MCF 10A (cell line): Measurements from ENCODE around the gene ATP5MC2. TPM values are rescaled to one million over a fixed set of nuclear protein-coding genes. Genes with fewer than 3 reads are reported as not detected.

Experiments
- BruUV-seq: library from RNA; stranded (reverse); fragments of 400-500 nt; replicated peaks from 2 replicates; lab custom pipeline; 2021; lab: Mats Ljungman, UMichigan
- CTCF ChIA-PET: fragments of 300-600 bp; sonication (Branson Sonifier 250); formaldehyde crosslinking; extraction: SDS; loops from one replicate; lab custom pipeline; 2021; ENCODE audit warnings: antibody characterized with exemption, inconsistent platforms; lab: Yijun Ruan, JAX
- POLR2A ChIA-PET: fragments of 300-600, 350-650 bp; sonication (Branson Sonifier 250); formaldehyde crosslinking; extraction: SDS; loops from one replicate; lab custom pipeline; 2020; ENCODE audit warnings: antibody characterized with exemption, inconsistent platforms; lab: Yijun Ruan, JAX
- DNase-seq: peaks from one replicate; pipeline ENCODE4 v3.0.0-alpha.2; 2018; ENCODE audit not compliant: unreplicated experiment
- H3K27ac Mint-ChIP-seq: one replicate; pipeline ENCODE4 v1.8.0; 2022; ENCODE audit warnings: mild to moderate bottlenecking, low read depth, mixed read lengths; ENCODE audit not compliant: unreplicated experiment
- H3K27me3 Mint-ChIP-seq: one replicate; pipeline ENCODE4 v1.8.0; 2022; ENCODE audit warnings: mixed read lengths; ENCODE audit not compliant: insufficient read depth, unreplicated experiment
- H3K36me3 Mint-ChIP-seq: one replicate; pipeline ENCODE4 v1.8.0; 2022; ENCODE audit warnings: mild to moderate bottlenecking, moderate library complexity, mixed read lengths; ENCODE audit not compliant: insufficient read depth, unreplicated experiment
- H3K4me1 Mint-ChIP-seq: one replicate; pipeline ENCODE4 v1.8.0; 2022; ENCODE audit warnings: mixed read lengths; ENCODE audit not compliant: insufficient read depth, unreplicated experiment
- H3K4me3 Mint-ChIP-seq: one replicate; pipeline ENCODE4 v1.8.0; 2022; ENCODE audit warnings: mild to moderate bottlenecking, moderate library complexity, mixed read lengths; ENCODE audit not compliant: unreplicated experiment
- H3K9me3 Mint-ChIP-seq: one replicate; pipeline ENCODE4 v1.8.0; 2022; ENCODE audit warnings: mixed read lengths; ENCODE audit not compliant: unreplicated experiment
- CTCF ChIP-seq: fragments of 200-600 bp; IDR thresholded peaks from one replicate; pipeline ENCODE4 v1.8.0; 2022; ENCODE audit warnings: antibody characterized with exemption, mild to moderate bottlenecking; ENCODE audit not compliant: unreplicated experiment
- intact Hi-C: fragments of 100-400 bp; cut with micrococcal nuclease; formaldehyde crosslinking; loops from 2 replicates; pipeline ENCODE4 v1.14.1; 2022
- total RNA-seq: library from RNA; stranded (reverse); gene quantifications from 2 replicates; pipeline ENCODE4 v1.2.3, GENCODE V29; 2022

The ATP5MC2 gene
- total RNA-seq, 1 experiment from 2014 or later, result 381 TPM

GRCh38 chr12:53617700-53618099, 58.2 kb downstream of the ATP5MC2 start:
- POLR2A ChIA-PET, result interaction anchor here (0.6 to 1.4 kb wide), 9 partner anchors 9 to 292 kb away, joined by 3 to 6 read pairs (median 3); no protein-coding TSS in a partner anchor
- DNase-seq, result no peak
- intact Hi-C loops, result no loop called here
- Mint-ChIP-seq H3K36me3 (peaks cover 43% of the 10 kb centered on the region), H3K9me3 (no peaks in the 10 kb centered on the region), H3K27me3 (no peaks in the 10 kb centered on the region), H3K27ac (no peak overlapping the region), H3K4me3 (peak overlapping the region; percentile 56), H3K4me1 (peaks cover 17% of the 10 kb centered on the region)
- CTCF ChIA-PET, result interaction anchor here (0.6 to 1.0 kb wide), 3 partner anchors 13 to 128 kb away, joined by 4 to 5 read pairs (median 4); no protein-coding TSS in a partner anchor
- no peak for TF ChIP-seq CTCF
- BruUV-seq, result no TSS peak

GRCh38 chr12:53616950-53617349, 58.9 kb downstream of the ATP5MC2 start:
- Mint-ChIP-seq H3K4me1 (peaks cover 17% of the 10 kb centered on the region), H3K36me3 (peaks cover 43% of the 10 kb centered on the region), H3K27me3 (no peaks in the 10 kb centered on the region), H3K9me3 (no peaks in the 10 kb centered on the region), H3K27ac (no peak overlapping the region), H3K4me3 (no peak overlapping the region)
- no TSS peak for BruUV-seq
- POLR2A ChIA-PET, result interaction anchor here (0.6 to 6.6 kb wide), 6 partner anchors 8 to 1006 kb away, joined by 3 to 132 read pairs (median 5); partner anchors contain the start of genes ATF7 and SPRYD3
- DNase-seq, result no peak
- TF ChIP-seq CTCF, result no peak
- intact Hi-C loops, result no loop called here
- CTCF ChIA-PET, result interaction anchor here (0.6 to 1.2 kb wide), 3 partner anchors 56 to 210 kb away, joined by 3 to 4 read pairs (median 4); partner anchors contain the start of gene ATP5MC2

Other genes with a start within 250 kb of the ATP5MC2 start
- gene PRR13, start 234.3 kb downstream of the ATP5MC2 start, total RNA-seq, result 147 and 173 TPM in 2 replicates
- gene PCBP2, start 224.0 kb downstream of the ATP5MC2 start, total RNA-seq, result 994 and 1,037 TPM in 2 replicates
- 4.6 and 5.9 TPM in 2 replicates for gene MAP3K12, start 176.6 kb downstream of the ATP5MC2 start, total RNA-seq
- 26.4 and 27.8 TPM in 2 replicates for gene TARBP2, start 174.8 kb downstream of the ATP5MC2 start, total RNA-seq
- not detected in 2 replicates for gene NPFF, start 168.6 kb downstream of the ATP5MC2 start, total RNA-seq
- gene ATF7, start 49.7 kb downstream of the ATP5MC2 start, total RNA-seq, result 39.6 and 40.8 TPM in 2 replicates
- gene CALCOCO1, start 51.4 kb upstream of the ATP5MC2 start, total RNA-seq, result 49.4 and 74.6 TPM in 2 replicates
- gene CISTR, start 75.9 kb upstream of the ATP5MC2 start, total RNA-seq, result not detected in 2 replicates